Measurements from ENCODE around the gene NEU3.

DNA sequence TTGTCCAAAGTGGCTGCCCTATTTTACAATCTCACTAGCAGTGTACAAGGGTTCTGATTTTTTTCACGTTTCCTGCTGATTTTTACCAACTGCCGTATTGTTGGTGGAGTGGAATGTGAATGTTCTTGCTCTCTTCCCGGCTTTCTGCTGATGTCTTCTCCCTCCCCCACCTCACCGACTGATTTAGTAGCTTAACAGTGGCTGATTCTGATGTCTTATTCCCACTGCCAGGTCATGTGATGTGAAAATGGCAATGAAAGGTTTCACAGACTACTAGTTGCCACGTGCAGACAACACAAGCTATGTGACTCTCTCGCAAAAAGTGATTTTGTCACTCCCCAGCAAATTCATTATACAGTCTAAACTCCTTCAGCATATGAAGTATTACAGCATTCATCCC lies 17.3 kb upstream of the NEU3 start:
- TF ChIP-seq POLR2AphosphoS5 (IDR thresholded peaks at IDR 0.05), result no peak
- no peak for TF ChIP-seq POLR2A (IDR thresholded peaks at IDR 0.05)
- TF ChIP-seq, protein P1, sequence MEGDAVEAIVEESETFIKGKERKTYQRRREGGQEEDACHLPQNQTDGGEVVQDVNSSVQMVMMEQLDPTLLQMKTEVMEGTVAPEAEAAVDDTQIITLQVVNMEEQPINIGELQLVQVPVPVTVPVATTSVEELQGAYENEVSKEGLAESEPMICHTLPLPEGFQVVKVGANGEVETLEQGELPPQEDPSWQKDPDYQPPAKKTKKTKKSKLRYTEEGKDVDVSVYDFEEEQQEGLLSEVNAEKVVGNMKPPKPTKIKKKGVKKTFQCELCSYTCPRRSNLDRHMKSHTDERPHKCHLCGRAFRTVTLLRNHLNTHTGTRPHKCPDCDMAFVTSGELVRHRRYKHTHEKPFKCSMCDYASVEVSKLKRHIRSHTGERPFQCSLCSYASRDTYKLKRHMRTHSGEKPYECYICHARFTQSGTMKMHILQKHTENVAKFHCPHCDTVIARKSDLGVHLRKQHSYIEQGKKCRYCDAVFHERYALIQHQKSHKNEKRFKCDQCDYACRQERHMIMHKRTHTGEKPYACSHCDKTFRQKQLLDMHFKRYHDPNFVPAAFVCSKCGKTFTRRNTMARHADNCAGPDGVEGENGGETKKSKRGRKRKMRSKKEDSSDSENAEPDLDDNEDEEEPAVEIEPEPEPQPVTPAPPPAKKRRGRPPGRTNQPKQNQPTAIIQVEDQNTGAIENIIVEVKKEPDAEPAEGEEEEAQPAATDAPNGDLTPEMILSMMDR (IDR thresholded peaks at IDR 0.05), result no peak
- no peak for TF ChIP-seq EP300 (IDR thresholded peaks at IDR 0.05; ENCODE audit: low read depth)

Measured in transverse colon (tissue), 4 donors.